ENCODE measurements around the gene SCD5.
A peak's percentile ranks its signal among the peaks of the same experiment; 100 is the strongest.

SCD5 gene

GRCh38 chr4:82792912-82793649 is 5.5 kb downstream of the SCD5 start:
- DNase-seq, result no peak

- DNase-seq, result no peak
Measured at GRCh38 chr4:82791179-82791578, 7.4 kb downstream of the SCD5 start.

- DNase-seq, result no peak
Measured at GRCh38 chr4:82790060-82790660, 8.4 kb downstream of the SCD5 start.

- no peak for DNase-seq
Measured at GRCh38 chr4:82789025-82789776, 9.4 kb downstream of the SCD5 start.

GRCh38 chr4:82787342-82787741 is 11.3 kb downstream of the SCD5 start:
- no peak for DNase-seq

- DNase-seq, result no peak
Measured at GRCh38 chr4:82786828-82787227, 11.8 kb downstream of the SCD5 start.

- DNase-seq, result no peak
Measured at GRCh38 chr4:82785611-82786400, 12.8 kb downstream of the SCD5 start.

GRCh38 chr4:82784681-82785610 is 13.7 kb downstream of the SCD5 start:
- DNase-seq, result peak; percentile 45

GRCh38 chr4:82782626-82783345 is 15.8 kb downstream of the SCD5 start:
- DNase-seq, result no peak

- DNase-seq, result peak; percentile 93
Measured at GRCh38 chr4:82780752-82781231, 17.8 kb downstream of the SCD5 start.

- DNase-seq, result no peak
Measured at GRCh38 chr4:82780170-82780751, 18.3 kb downstream of the SCD5 start.

GRCh38 chr4:82779032-82779431 is 19.6 kb downstream of the SCD5 start:
- no peak for DNase-seq

GRCh38 chr4:82777857-82778525 is 20.6 kb downstream of the SCD5 start:
- no peak for DNase-seq

GRCh38 chr4:82776925-82777542 is 21.6 kb downstream of the SCD5 start:
- no peak for DNase-seq

- no peak for DNase-seq
Measured at GRCh38 chr4:82775243-82775642, 23.4 kb downstream of the SCD5 start.

- no peak for DNase-seq
Measured at GRCh38 chr4:82774711-82775171, 23.9 kb downstream of the SCD5 start.

GRCh38 chr4:82773057-82773456 is 25.5 kb downstream of the SCD5 start:
- DNase-seq, result no peak

GRCh38 chr4:82770607-82771006 is 28.0 kb downstream of the SCD5 start:
- DNase-seq, result no peak

GRCh38 chr4:82765134-82765533 is 33.5 kb downstream of the SCD5 start:
- DNase-seq, result no peak

- DNase-seq, result no peak
Measured at GRCh38 chr4:82761229-82761628, 37.4 kb downstream of the SCD5 start.

All from NCI-H1105 (cell line).